Pons (tissue), 1 donor: Measurements from ENCODE around the gene ATP6V1F.

Source experiments
- DNase-seq: peaks from one replicate; pipeline ENCODE4 v3.0.0-alpha.2; 2016; ENCODE audit warnings: low spot score

ATP6V1F gene

GRCh38 chr7:128848289-128849155 lies 14.1 kb upstream of the ATP6V1F start:
- DNase-seq = no peak

- no peak for DNase-seq
These were observed 13.5 kb upstream of the ATP6V1F start for GRCh38 chr7:128849156-128849515.

GRCh38 chr7:128849804-128850490 lies 12.7 kb upstream of the ATP6V1F start:
- no peak for DNase-seq

GRCh38 chr7:128852537-128853254 lies 10.0 kb upstream of the ATP6V1F start:
- no peak for DNase-seq

- no peak for DNase-seq
These were observed 8.9 kb upstream of the ATP6V1F start for GRCh38 chr7:128853799-128854198.

- no peak for DNase-seq
These were observed 8.3 kb upstream of the ATP6V1F start for GRCh38 chr7:128854396-128854795.

- DNase-seq = no peak
These were observed 7.1 kb upstream of the ATP6V1F start for GRCh38 chr7:128855559-128855958.

GRCh38 chr7:128856001-128856718 lies 6.5 kb upstream of the ATP6V1F start:
- DNase-seq = no peak

GRCh38 chr7:128858380-128859231 lies 4.0 kb upstream of the ATP6V1F start:
- no peak for DNase-seq

GRCh38 chr7:128859232-128860157 lies 3.2 kb upstream of the ATP6V1F start:
- no peak for DNase-seq

GRCh38 chr7:128860158-128861073 lies 2.2 kb upstream of the ATP6V1F start:
- DNase-seq = no peak

GRCh38 chr7:128861957-128862570 lies 592 bp upstream of the ATP6V1F start:
- DNase-seq = no peak

- no peak for DNase-seq
These were observed 855 bp downstream of the ATP6V1F start for GRCh38 chr7:128863433-128863989.

GRCh38 chr7:128865303-128865702 lies 2.6 kb downstream of the ATP6V1F start:
- DNase-seq = no peak

GRCh38 chr7:128865996-128866877 lies 3.6 kb downstream of the ATP6V1F start:
- DNase-seq = no peak

GRCh38 chr7:128867241-128867640 lies 4.6 kb downstream of the ATP6V1F start:
- no peak for DNase-seq
